Anterior cingulate cortex (tissue), 58 donors: ENCODE data around the gene PTGES.

Experiments
- DNase-seq, 58 donors: peaks; one replicate each; lab custom pipeline; 2025; lab: John Stamatoyannopoulos, UW

PTGES gene

GRCh38 chr9:129696944-129697655 lies 55.7 kb downstream of the PTGES start:
- DNase-seq = peak in 4 of 58 donors; percentile 7 to 44 (median 25)

- DNase-seq = no peak
These were observed 57.0 kb downstream of the PTGES start for GRCh38 chr9:129695870-129696269.

GRCh38 chr9:129694243-129694646 lies 58.6 kb downstream of the PTGES start:
- DNase-seq = no peak

GRCh38 chr9:129693741-129694140 lies 59.1 kb downstream of the PTGES start:
- DNase-seq = no peak

- DNase-seq = no peak
These were observed 60.3 kb downstream of the PTGES start for GRCh38 chr9:129692534-129692933.
